ENCODE measurements around the gene RPS4Y1.

RPS4Y1 gene

GRCh38 chrY:2859782-2860181 is 18.4 kb downstream of the RPS4Y1 start:
- TF ChIP-seq EZH2phosphoT487 (IDR thresholded peaks at IDR 0.05; ENCODE audit: borderline replicate concordance) (no peak), CTCF (conservative IDR thresholded peaks at IDR 0.05; ENCODE audit: low read length) (no peak)
- Histone ChIP-seq H3K4me3 (ENCODE audit: low read length, poor library complexity, severe bottlenecking) (no peak overlapping the region), H3K9me2 (replicated peaks; ENCODE audit: low read depth, low read length) (no peaks in the 10 kb centered on the region), H3K4me1 (ENCODE audit: insufficient read depth, low read length, poor library complexity, severe bottlenecking) (no peaks in the 10 kb centered on the region), H3K9ac (ENCODE audit: low read depth, low read length, poor library complexity, severe bottlenecking) (no peak overlapping the region), H3F3A (ENCODE audit: low read depth) (no peaks in the 10 kb centered on the region), H2AFZ (ENCODE audit: low read length) (no peak overlapping the region), H3K27me3 (ENCODE audit: insufficient read depth, low read length, poor library complexity, severe bottlenecking) (no peaks in the 10 kb centered on the region), H3K36me3 (ENCODE audit: insufficient read depth, low read length) (no peaks in the 10 kb centered on the region), H3K9me3 (ENCODE audit: insufficient read depth, low read depth, low read length) (no peaks in the 10 kb centered on the region), H3K4me2 (ENCODE audit: low read depth, low read length, poor library complexity, severe bottlenecking) (no peak overlapping the region), H3K79me2 (ENCODE audit: insufficient read depth, low read length) (no peaks in the 10 kb centered on the region), H4K20me1 (ENCODE audit: insufficient read depth, low read length, poor library complexity, severe bottlenecking) (no peaks in the 10 kb centered on the region)

GRCh38 chrY:2860511-2860910 is 19.1 kb downstream of the RPS4Y1 start:
- H3K9me2 ChIP-seq (replicated peaks; ENCODE audit: low read depth, low read length): no peaks in the 10 kb centered on the region
- no peaks in the 10 kb centered on the region for H3K9me3 ChIP-seq (ENCODE audit: insufficient read depth, low read depth, low read length)
- H3K4me1 ChIP-seq (ENCODE audit: insufficient read depth, low read length, poor library complexity, severe bottlenecking): no peaks in the 10 kb centered on the region
- H3K4me3 ChIP-seq (ENCODE audit: low read length, poor library complexity, severe bottlenecking): no peak overlapping the region
- no peak for TF ChIP-seq CTCF (conservative IDR thresholded peaks at IDR 0.05; ENCODE audit: low read length)
- no peak for TF ChIP-seq EZH2phosphoT487 (IDR thresholded peaks at IDR 0.05; ENCODE audit: borderline replicate concordance)
- no peaks in the 10 kb centered on the region for H3K27me3 ChIP-seq (ENCODE audit: insufficient read depth, low read length, poor library complexity, severe bottlenecking)
- H3K79me2 ChIP-seq (ENCODE audit: insufficient read depth, low read length): no peaks in the 10 kb centered on the region
- H3F3A ChIP-seq (ENCODE audit: low read depth): no peaks in the 10 kb centered on the region
- H3K36me3 ChIP-seq (ENCODE audit: insufficient read depth, low read length): no peaks in the 10 kb centered on the region
- H2AFZ ChIP-seq (ENCODE audit: low read length): no peak overlapping the region
- no peak overlapping the region for H3K4me2 ChIP-seq (ENCODE audit: low read depth, low read length, poor library complexity, severe bottlenecking)
- H3K9ac ChIP-seq (ENCODE audit: low read depth, low read length, poor library complexity, severe bottlenecking): no peak overlapping the region
- H4K20me1 ChIP-seq (ENCODE audit: insufficient read depth, low read length, poor library complexity, severe bottlenecking): no peaks in the 10 kb centered on the region

GRCh38 chrY:2866581-2866980 is 25.2 kb downstream of the RPS4Y1 start:
- Histone ChIP-seq H2AFZ (ENCODE audit: low read length) (no peak overlapping the region), H3K9me3 (ENCODE audit: insufficient read depth, low read depth, low read length) (no peaks in the 10 kb centered on the region), H3K9me2 (replicated peaks; ENCODE audit: low read depth, low read length) (no peaks in the 10 kb centered on the region), H3K36me3 (ENCODE audit: insufficient read depth, low read length) (no peaks in the 10 kb centered on the region), H3K4me2 (ENCODE audit: low read depth, low read length, poor library complexity, severe bottlenecking) (no peak overlapping the region), H3F3A (ENCODE audit: low read depth) (no peaks in the 10 kb centered on the region), H4K20me1 (ENCODE audit: insufficient read depth, low read length, poor library complexity, severe bottlenecking) (no peaks in the 10 kb centered on the region), H3K79me2 (ENCODE audit: insufficient read depth, low read length) (no peaks in the 10 kb centered on the region), H3K4me3 (ENCODE audit: low read length, poor library complexity, severe bottlenecking) (no peak overlapping the region), H3K9ac (ENCODE audit: low read depth, low read length, poor library complexity, severe bottlenecking) (no peak overlapping the region), H3K27me3 (ENCODE audit: insufficient read depth, low read length, poor library complexity, severe bottlenecking) (no peaks in the 10 kb centered on the region), H3K4me1 (ENCODE audit: insufficient read depth, low read length, poor library complexity, severe bottlenecking) (no peaks in the 10 kb centered on the region)
- TF ChIP-seq EZH2phosphoT487 (IDR thresholded peaks at IDR 0.05; ENCODE audit: borderline replicate concordance) (no peak), CTCF (conservative IDR thresholded peaks at IDR 0.05; ENCODE audit: low read length) (no peak)

Measured in Loucy (cell line).